CD4-positive, alpha-beta T cell treated with Interleukin-17A for 1 hour (primary cell): ENCODE data around the gene LMO7.
A peak's percentile ranks its signal among the peaks of the same experiment; 100 is the strongest.

Experiments used
- DNase-seq: peaks from one replicate; pipeline ENCODE4 v3.0.0-alpha.2; 2020

LMO7 gene

GRCh38 chr13:75635828-75636435 is at the start of gene LMO7:
TSS of gene LMO7 (plus strand) at chr13:75636330. CDS start at chr13:75636658, 328 bp downstream.
- peak; percentile 58 for DNase-seq

- DNase-seq = no peak
These were observed 48.5 kb upstream of the LMO7 start for GRCh38 chr13:75587679-75588078.

GRCh38 chr13:75596657-75597182 is 39.4 kb upstream of the LMO7 start:
- no peak for DNase-seq

GRCh38 chr13:75600371-75600770 is 35.8 kb upstream of the LMO7 start:
- no peak for DNase-seq

GRCh38 chr13:75603038-75603437 is 33.1 kb upstream of the LMO7 start:
- no peak for DNase-seq

- no peak for DNase-seq
These were observed 28.7 kb upstream of the LMO7 start for GRCh38 chr13:75607447-75607846.

- DNase-seq = no peak
These were observed 25.7 kb upstream of the LMO7 start for GRCh38 chr13:75610466-75610865.

- DNase-seq = no peak
These were observed 23.8 kb upstream of the LMO7 start for GRCh38 chr13:75612354-75612753.

- no peak for DNase-seq
These were observed 18.9 kb upstream of the LMO7 start for GRCh38 chr13:75617230-75617629.

GRCh38 chr13:75618308-75618707 is 17.8 kb upstream of the LMO7 start:
- no peak for DNase-seq

GRCh38 chr13:75620020-75620419 is 16.1 kb upstream of the LMO7 start:
- no peak for DNase-seq

GRCh38 chr13:75621147-75621546 is 15.0 kb upstream of the LMO7 start:
- DNase-seq = no peak

GRCh38 chr13:75628801-75629200 is 7.3 kb upstream of the LMO7 start:
- no peak for DNase-seq

- DNase-seq = no peak
These were observed 2.8 kb upstream of the LMO7 start for GRCh38 chr13:75633285-75633684.

- DNase-seq = peak; percentile 15
These were observed 866 bp upstream of the LMO7 start for GRCh38 chr13:75635101-75635827.

GRCh38 chr13:75636436-75637180 is 478 bp downstream of the LMO7 start:
- no peak for DNase-seq

- no peak for DNase-seq
These were observed 1.1 kb downstream of the LMO7 start for GRCh38 chr13:75637181-75637750.

GRCh38 chr13:75639454-75639853 is 3.3 kb downstream of the LMO7 start:
- DNase-seq = no peak

GRCh38 chr13:75641026-75641425 is 4.9 kb downstream of the LMO7 start:
- DNase-seq = no peak

GRCh38 chr13:75643182-75643581 is 7.1 kb downstream of the LMO7 start:
- DNase-seq = no peak

GRCh38 chr13:75643693-75644092 is 7.6 kb downstream of the LMO7 start:
- DNase-seq = no peak

GRCh38 chr13:75645141-75645540 is 9.0 kb downstream of the LMO7 start:
- no peak for DNase-seq

- DNase-seq = no peak
These were observed 11.1 kb downstream of the LMO7 start for GRCh38 chr13:75647126-75647784.
